Right atrium auricular region (tissue), 2 donors: ENCODE results near the gene CTNND2. TPM values are rescaled to one million over a fixed set of nuclear protein-coding genes. Genes with fewer than 3 reads are reported as not detected.

ENCODE experiments used
- DNase-seq: peaks from one replicate; pipeline ENCODE4 v3.0.0-alpha.2; 2019; ENCODE audit warnings: low spot score
- H3K27ac ChIP-seq, 2 donors: fragments of 200-600 bp; sonication (generic); 1 replicate in 1 of 2; 2 replicates in 1 of 2; pipeline ENCODE4 v1.5.1; 2016 to 2019
- H3K27me3 ChIP-seq, 2 donors: fragments of 200-600 bp; sonication (generic); one replicate each; pipeline versions ENCODE4 v1.5.1 to v1.6.0; 2017 to 2019
- H3K36me3 ChIP-seq: fragments of 200-600 bp; sonication (generic); one replicate; pipeline ENCODE4 v1.5.1; 2016
- H3K4me1 ChIP-seq, 2 donors: fragments of 200-600 bp; sonication (generic); one replicate each; pipeline versions ENCODE4 v1.5.1 to v1.6.0; 2017 to 2019
- H3K4me3 ChIP-seq, 2 donors: fragments of 200-600 bp; sonication (generic); 1 replicate in 1 of 2; 2 replicates in 1 of 2; pipeline ENCODE4 v1.5.1; 2017 to 2019; ENCODE audit warnings: mild to moderate bottlenecking in 1 of 2, moderate library complexity in 1 of 2
- H3K9me3 ChIP-seq, 2 donors: fragments of 200-600 bp; sonication (generic); one replicate each; pipeline ENCODE4 v1.5.1; 2019
- CTCF ChIP-seq, 2 donors: fragments of 200-600 bp; sonication (generic); IDR thresholded peaks; one replicate each; pipeline ENCODE4 v1.5.1; 2019; ENCODE audit warnings: antibody characterized with exemption in 2 of 2
- total RNA-seq, 2 donors: library from RNA; depleted of rRNA; stranded (reverse); fragments of >200 nt; gene quantifications; one replicate each; pipeline ENCODE4 v1.1.0, GENCODE V29; 2016

Gene CTNND2
- total RNA-seq, 2 donors from 2014 or later = 8.6 to 9.0 TPM

- DNase-seq = no peak
- H3K36me3 ChIP-seq = no peaks in the 10 kb centered on the region
- no peak for TF ChIP-seq CTCF (IDR thresholded peaks at IDR 0.05)
- no peaks in the 10 kb centered on the region for H3K9me3 ChIP-seq
- H3K27me3 ChIP-seq = no peaks in the 10 kb centered on the region
- H3K4me1 ChIP-seq = peaks cover 0 to 1% of the 10 kb centered on the region in 2 donors
- H3K27ac ChIP-seq = no peak overlapping the region
- H3K4me3 ChIP-seq = no peak overlapping the region
Measured at GRCh38 chr5:11148810-11149539, 755.3 kb downstream of the CTNND2 start.

GRCh38 chr5:11146171-11146570 lies 758.1 kb downstream of the CTNND2 start:
- no peak for TF ChIP-seq CTCF (IDR thresholded peaks at IDR 0.05)
- H3K36me3 ChIP-seq = no peaks in the 10 kb centered on the region
- H3K4me1 ChIP-seq = no peaks in the 10 kb centered on the region
- no peak for DNase-seq
- H3K4me3 ChIP-seq = no peak overlapping the region
- H3K27ac ChIP-seq = no peak overlapping the region
- H3K9me3 ChIP-seq = no peaks in the 10 kb centered on the region
- H3K27me3 ChIP-seq = no peaks in the 10 kb centered on the region

GRCh38 chr5:11143456-11144267 lies 760.6 kb downstream of the CTNND2 start:
- no peaks in the 10 kb centered on the region for H3K9me3 ChIP-seq
- no peaks in the 10 kb centered on the region for H3K27me3 ChIP-seq
- no peak overlapping the region for H3K27ac ChIP-seq
- no peaks in the 10 kb centered on the region for H3K4me1 ChIP-seq
- DNase-seq = no peak
- TF ChIP-seq CTCF (IDR thresholded peaks at IDR 0.05) = no peak
- no peaks in the 10 kb centered on the region for H3K36me3 ChIP-seq
- H3K4me3 ChIP-seq = no peak overlapping the region

- DNase-seq = no peak
- Histone ChIP-seq H3K27ac (no peak overlapping the region), H3K9me3 (no peaks in the 10 kb centered on the region), H3K36me3 (no peaks in the 10 kb centered on the region), H3K4me1 (no peaks in the 10 kb centered on the region), H3K4me3 (no peak overlapping the region), H3K27me3 (no peaks in the 10 kb centered on the region)
- TF ChIP-seq CTCF (IDR thresholded peaks at IDR 0.05) = no peak
Measured at GRCh38 chr5:11139217-11139865, 764.9 kb downstream of the CTNND2 start.

GRCh38 chr5:11130131-11130530 lies 774.1 kb downstream of the CTNND2 start:
- Histone ChIP-seq H3K4me3 (no peak overlapping the region), H3K27ac (no peak overlapping the region), H3K36me3 (no peaks in the 10 kb centered on the region), H3K9me3 (no peaks in the 10 kb centered on the region), H3K27me3 (no peaks in the 10 kb centered on the region), H3K4me1 (no peaks in the 10 kb centered on the region)
- no peak for TF ChIP-seq CTCF (IDR thresholded peaks at IDR 0.05)
- DNase-seq = no peak
